GM18873 (cell line): ENCODE measurements around the gene SNCA.

Experiments
- ATAC-seq: cut with Tn5 transposase; IDR thresholded peaks from one replicate; pipeline ENCODE4 v1.9.1; 2021; ENCODE audit warnings: mild to moderate bottlenecking, moderate library complexity, moderate number of reproducible peaks; ENCODE audit not compliant: unreplicated experiment, low FRiP score

SNCA gene

GRCh38 chr4:89757154-89757719 is 79.7 kb downstream of the SNCA start:
- no peak for ATAC-seq

GRCh38 chr4:89755220-89755619 is 81.7 kb downstream of the SNCA start:
- no peak for ATAC-seq

DNA sequence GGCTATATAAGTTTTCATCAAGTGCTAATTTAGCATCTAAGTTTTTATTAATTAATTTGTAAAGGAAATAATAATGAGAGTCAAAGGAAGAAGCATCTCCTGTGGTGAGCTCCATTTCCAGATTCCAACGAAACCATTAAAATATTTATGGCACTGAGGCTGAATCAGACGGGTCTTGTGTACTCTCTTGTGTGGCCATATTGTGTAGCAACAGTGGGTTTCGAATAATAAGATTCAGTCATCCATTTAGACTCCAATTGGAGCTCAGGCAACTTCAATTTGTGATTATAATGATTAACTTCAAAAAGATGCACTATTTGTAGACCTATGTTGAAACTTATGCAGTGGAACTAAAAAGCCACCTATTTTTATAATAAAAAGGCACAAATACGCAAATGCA is 82.4 kb downstream of the SNCA start:
- ATAC-seq, result no peak

DNA sequence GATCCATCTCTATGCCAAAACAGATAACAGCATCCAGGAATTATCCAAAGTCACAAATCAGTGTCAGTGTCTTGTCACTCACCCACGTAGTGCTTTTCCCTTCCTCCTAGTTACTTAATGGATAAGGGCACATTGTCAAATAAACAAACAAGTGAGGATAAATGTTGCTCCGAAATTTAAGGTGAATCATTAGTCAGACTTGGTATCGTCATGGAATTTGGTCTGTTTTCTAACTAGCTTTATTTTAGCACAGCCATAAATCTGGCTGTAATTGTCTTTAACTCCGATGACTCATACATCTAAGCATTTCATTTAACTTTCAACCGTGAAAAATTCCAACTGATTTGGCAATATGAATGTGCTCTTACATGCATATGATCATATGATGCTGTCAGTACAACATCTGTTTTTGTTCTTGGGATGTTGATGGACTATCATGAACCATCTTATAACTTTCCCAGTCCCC is 83.3 kb downstream of the SNCA start:
- no peak for ATAC-seq

- no peak for ATAC-seq
These were observed 83.9 kb downstream of the SNCA start for GRCh38 chr4:89752932-89753598.

DNA sequence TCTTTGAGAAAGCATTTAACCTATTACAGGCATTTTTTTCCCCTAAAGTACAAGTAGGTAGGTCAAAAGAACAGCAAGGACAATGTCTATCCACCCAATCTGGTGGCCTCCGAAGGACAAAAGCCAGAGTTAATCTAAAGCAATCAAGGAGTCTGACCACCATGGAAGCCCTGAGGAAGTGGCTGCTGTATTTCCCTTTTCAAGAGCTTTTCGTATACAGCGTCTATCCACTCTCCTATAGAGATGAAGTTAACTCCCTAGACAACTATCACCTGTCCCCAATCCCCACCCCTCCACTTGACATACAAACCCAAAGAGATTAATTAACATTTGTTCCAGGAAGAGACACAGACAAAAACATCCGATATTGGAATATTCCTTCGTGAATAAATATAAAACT is 85.5 kb downstream of the SNCA start:
- ATAC-seq, result no peak

DNA sequence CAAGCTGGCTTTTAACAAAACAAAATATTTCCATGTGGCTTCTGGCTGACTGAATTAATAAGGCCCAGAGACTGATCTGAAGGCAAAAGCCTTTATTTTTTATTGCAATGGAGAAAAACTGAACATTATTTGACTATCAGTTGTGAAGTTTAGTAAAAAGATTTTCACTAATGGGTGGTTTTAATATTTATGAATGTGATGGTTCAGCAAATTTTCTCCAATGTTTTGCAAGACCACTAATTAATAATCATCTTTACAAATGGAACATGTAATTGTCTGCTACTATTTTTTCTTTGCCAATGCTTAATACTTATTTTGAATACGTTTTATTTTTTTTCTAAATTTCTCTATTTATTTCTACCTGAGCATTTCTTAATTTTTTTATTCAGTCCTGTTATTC is 90.6 kb downstream of the SNCA start:
- ATAC-seq, result no peak

- no peak for ATAC-seq
These were observed 91.3 kb downstream of the SNCA start for GRCh38 chr4:89745708-89746107.

DNA sequence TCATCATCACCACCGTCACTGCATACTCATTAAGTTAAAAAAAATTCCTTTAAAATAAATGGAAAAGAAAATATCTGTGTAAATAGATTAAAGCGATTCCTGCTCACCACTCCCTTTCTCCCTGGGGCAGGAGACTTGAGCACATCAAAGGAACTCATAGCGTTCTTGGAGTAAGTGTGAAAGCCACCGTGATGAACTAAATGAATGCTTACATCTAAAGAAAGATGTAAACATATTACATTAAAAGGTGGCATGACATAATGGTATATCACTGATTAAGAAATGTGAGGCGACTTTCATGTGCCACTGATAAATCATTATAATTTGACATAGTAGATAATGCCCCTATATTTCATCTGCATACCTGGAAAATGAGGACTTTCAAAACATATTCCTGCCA is 92.0 kb downstream of the SNCA start:
- no peak for ATAC-seq

DNA sequence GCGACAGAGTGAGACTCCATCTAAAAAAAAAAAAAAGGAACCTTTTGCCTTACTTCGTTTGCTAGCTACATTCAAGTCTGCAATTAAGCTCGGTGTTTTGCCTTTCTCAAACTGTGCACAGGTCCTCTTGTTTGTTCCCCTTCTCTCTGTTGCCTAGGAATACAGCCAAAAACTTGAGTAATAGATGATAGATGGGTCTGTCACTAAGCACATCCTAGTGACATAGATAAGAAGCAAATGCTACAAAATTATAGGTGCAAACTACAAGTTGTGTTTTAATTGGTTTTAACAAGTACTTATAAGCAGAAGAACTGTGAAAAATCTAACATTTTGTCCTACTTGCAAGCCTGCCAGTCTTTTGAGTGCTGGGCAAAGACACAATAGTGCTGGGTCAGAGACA is 95.2 kb downstream of the SNCA start:
- ATAC-seq, result no peak

- no peak for ATAC-seq
These were observed 97.5 kb downstream of the SNCA start for GRCh38 chr4:89739311-89739988.

DNA sequence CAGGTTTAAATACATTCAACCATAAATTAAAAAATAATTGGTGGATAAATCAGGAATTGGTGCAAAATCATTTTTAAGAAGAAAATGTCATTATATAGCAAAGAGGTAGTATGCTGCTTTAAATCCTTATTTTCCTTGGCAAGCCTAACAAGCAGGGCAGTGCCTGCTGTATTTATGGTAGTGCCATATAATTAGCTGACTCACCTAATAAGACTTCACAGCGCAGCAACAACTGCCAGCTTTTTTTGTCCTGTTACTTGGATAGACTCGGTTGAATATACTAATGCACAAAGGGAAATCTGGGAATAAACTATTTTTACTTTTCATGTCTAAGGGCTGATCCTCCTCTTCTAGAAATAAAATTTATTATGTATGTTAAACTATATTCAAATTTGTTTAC is 99.1 kb downstream of the SNCA start:
- ATAC-seq, result no peak

DNA sequence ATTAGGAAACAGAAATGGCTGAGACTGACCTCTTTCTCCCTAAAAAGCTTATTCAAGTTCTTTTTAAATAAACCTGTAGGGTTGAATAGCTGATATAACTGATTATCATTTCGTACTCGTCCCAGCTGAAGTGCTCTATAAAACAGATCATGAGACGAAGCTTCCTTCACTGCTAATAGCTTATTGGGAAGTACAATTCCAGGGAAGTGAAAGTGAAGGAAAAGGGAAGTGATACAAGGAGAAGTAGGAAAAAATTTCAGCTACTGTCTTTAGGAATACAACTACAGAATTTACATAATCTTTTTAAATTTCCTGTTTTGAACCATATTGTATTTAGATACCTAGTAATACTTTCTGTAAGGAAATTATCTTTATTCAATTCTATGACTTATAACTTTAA is 103.0 kb downstream of the SNCA start:
- ATAC-seq, result no peak

DNA sequence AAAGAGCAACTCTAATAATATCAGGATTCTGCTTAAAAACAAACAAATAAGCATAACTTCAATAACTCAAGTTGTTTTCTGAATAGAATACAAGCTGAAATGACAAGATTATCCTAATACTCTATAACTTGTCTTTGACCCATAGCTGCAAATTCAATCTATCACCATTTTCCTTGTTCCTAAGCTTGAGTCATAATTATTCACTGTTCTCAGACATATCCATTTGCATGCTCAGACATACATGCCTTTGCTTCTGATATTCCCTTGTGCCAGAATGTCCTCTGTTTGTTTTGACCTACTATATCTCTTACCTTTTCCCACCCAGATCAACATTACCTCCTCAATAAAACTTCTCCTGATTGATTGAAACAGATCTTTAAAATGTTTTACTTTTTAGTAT is 109.7 kb downstream of the SNCA start:
- ATAC-seq, result no peak

GRCh38 chr4:89725268-89725667 is 111.7 kb downstream of the SNCA start:
- ATAC-seq, result no peak

- no peak for ATAC-seq
These were observed 112.2 kb downstream of the SNCA start for GRCh38 chr4:89724716-89725115.

DNA sequence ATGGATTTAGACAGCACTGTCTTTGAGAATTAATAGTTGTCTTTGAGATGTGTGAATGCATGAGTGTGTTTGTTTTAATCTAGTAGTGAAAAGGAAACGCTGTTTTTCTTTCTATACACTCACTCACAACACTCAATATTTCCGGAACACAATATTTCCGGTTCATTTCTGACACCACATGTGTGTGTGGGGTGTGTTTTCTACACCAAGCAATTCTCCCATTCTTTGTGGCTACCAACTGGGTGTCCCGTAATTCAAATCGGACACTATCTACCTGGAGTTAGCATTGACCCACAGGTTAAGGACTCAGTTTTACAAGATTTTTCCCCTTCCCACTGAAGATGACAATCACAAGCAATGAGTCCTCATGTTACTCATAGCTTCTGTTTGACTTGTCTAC is 113.9 kb downstream of the SNCA start:
- no peak for ATAC-seq

DNA sequence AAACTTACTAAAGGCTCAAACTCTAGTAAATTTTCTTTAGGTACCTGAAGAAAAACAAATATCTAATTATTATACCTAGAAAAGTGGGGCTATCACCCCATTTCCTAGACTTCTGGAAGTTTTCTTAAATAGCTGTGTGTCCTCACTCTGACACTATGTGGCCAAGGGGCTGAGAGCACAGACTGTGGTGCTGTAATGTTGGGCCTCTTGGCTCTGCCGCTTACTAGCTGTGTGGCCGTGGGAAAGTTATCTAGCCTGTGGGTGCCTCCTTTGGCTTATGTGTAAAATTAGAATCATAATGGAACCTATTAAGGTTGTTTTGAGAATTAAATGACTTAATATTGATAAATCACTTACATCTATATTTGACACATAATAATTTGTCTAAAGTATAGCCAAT is 114.4 kb downstream of the SNCA start:
- no peak for ATAC-seq

- no peak for ATAC-seq
These were observed 116.0 kb downstream of the SNCA start for GRCh38 chr4:89720981-89721380.

DNA sequence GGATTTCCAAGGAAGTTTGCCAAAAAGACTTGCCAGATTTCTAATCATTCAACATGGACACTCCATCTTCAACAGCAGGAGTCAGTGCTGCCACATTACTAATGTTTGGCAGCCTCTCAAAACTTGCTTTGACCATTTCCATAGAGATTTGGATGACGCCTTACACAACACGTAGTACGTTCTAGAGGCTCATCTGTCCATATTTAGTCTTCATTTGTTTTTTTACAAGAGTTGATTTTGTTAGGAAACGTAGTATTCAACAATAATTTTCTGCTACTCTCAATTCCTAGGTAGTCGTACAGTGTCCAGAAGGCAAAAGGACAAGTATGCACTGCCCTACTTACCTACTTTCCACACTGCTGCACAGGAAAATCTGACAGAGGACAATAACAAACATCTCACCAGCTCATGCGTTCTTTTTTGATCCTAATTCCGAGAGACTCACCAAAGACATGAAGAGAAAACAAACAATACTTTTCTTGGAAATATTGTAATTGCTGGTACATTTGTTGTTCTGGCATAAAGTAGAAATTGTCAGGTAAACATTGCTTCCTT is 117.3 kb downstream of the SNCA start:
- no peak for ATAC-seq

- ATAC-seq, result no peak
These were observed 120.1 kb downstream of the SNCA start for GRCh38 chr4:89716893-89717292.

DNA sequence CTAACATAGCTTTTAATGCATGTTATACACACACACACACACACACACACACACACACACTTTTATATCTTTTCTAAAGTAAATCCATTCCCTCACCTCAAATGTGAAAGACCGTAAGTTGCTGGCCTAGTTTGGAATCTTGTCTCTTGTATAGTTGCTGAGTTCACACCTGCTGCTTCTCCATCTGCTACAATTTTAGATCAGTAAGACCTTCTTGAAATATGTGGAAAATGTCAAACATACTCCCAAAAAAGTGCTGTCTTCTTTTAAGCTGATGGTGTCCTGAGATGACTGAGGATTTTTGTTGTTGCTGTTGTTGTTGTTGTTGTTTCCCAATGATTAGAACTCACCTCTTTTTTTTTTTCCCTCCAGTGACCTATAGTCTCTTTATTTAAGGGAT is 121.3 kb downstream of the SNCA start:
- ATAC-seq, result no peak
